Natural killer cell (primary cell): Measurements from ENCODE around the gene ASAP2. TPM values are rescaled to one million over a fixed set of nuclear protein-coding genes. Genes with fewer than 3 reads are reported as not detected.

Experiments
- ATAC-seq, 3 donors: fragments of 150-1000 bp in 2 of 3; fragments of 200-7000 bp in 1 of 3; cut with Tn5 transposase; 1 replicate in 1 of 3; 2 replicates in 2 of 3; pipeline ENCODE4 v1.10.0; 2021; ENCODE audit warnings: mild to moderate bottlenecking in 2 of 3, moderate library complexity in 2 of 3
- DNase-seq, 2 donors: peaks; one replicate each; pipeline versions ENCODE4 v3.0.0 to v3.0.0-alpha.2; 2013 to 2021; ENCODE audit warnings: mixed read lengths in 1 of 2
- H3K27ac ChIP-seq: one replicate; pipeline ENCODE4 v1.5.1; 2013; ENCODE audit warnings: mild to moderate bottlenecking, low read length
- H3K27me3 ChIP-seq: one replicate; pipeline ENCODE4 v1.6.1; 2013; ENCODE audit warnings: low read length; ENCODE audit not compliant: control insufficient read depth, insufficient read depth
- H3K36me3 ChIP-seq: one replicate; pipeline ENCODE4 v1.6.1; 2013; ENCODE audit warnings: low read length; ENCODE audit not compliant: control insufficient read depth, insufficient read depth
- H3K4me1 ChIP-seq: one replicate; pipeline ENCODE4 v1.6.1; 2013; ENCODE audit warnings: low read length; ENCODE audit not compliant: control insufficient read depth, insufficient read depth
- H3K4me3 ChIP-seq: one replicate; pipeline ENCODE4 v1.5.1; 2013; ENCODE audit warnings: low read length
- H3K9me3 ChIP-seq: one replicate; pipeline ENCODE4 v1.6.1; 2013; ENCODE audit warnings: low read length; ENCODE audit not compliant: control insufficient read depth, insufficient read depth
- H3K27ac Mint-ChIP-seq, 2 donors: one replicate each; pipeline ENCODE4 v1.8.0; 2022; ENCODE audit warnings: mild to moderate bottlenecking in 2 of 2, mixed read lengths in 2 of 2, moderate library complexity in 1 of 2
- H3K27me3 Mint-ChIP-seq, 2 donors: one replicate each; pipeline ENCODE4 v1.8.0; 2022; ENCODE audit warnings: low read depth in 2 of 2, mixed read lengths in 2 of 2
- H3K36me3 Mint-ChIP-seq: one replicate; pipeline ENCODE4 v1.8.0; 2022; ENCODE audit warnings: mixed read lengths
- H3K4me1 Mint-ChIP-seq, 2 donors: one replicate each; pipeline ENCODE4 v1.8.0; 2022; ENCODE audit warnings: mixed read lengths in 2 of 2
- H3K4me3 Mint-ChIP-seq: one replicate; pipeline ENCODE4 v1.8.0; 2022; ENCODE audit warnings: mild to moderate bottlenecking, moderate library complexity, mixed read lengths
- H3K9me3 Mint-ChIP-seq, 2 donors: one replicate each; pipeline ENCODE4 v1.8.0; 2022; ENCODE audit warnings: mixed read lengths in 2 of 2
- CTCF ChIP-seq: fragments of 200-600 bp; IDR thresholded peaks from one replicate; pipeline ENCODE4 v1.8.0; 2022; ENCODE audit warnings: antibody characterized with exemption
- WGBS: methylation state at CpG from one replicate; pipeline ENCODE4 v1.1.7; 2013; ENCODE audit warnings: missing lambda C conversion rate; ENCODE audit not compliant: insufficient coverage; 5-methylcytosine and 5-hydroxymethylcytosine counted together
- intact Hi-C: fragments of 100-400 bp; cut with micrococcal nuclease; formaldehyde crosslinking; loops from one replicate; pipeline ENCODE4 v1.14.2; 2022
- total RNA-seq, 4 donors: library from RNA; stranded (reverse); fragments of 120-200 nt in 1 of 4; gene quantifications; one replicate each; pipeline versions ENCODE4 v1.2.3 to v1.2.4, GENCODE V29; 2013 to 2022

Gene ASAP2
- total RNA-seq, 3 donors from 2014 or later (not counting 1 experiment from before 2014, with no cell fraction given): 0.20 to 1.8 (median 0.60) TPM

- H3K4me1 ChIP-seq: peaks cover 12% of the 10 kb centered on the region
- no peaks in the 10 kb centered on the region for H3K9me3 Mint-ChIP-seq
- no peak for DNase-seq
- TF ChIP-seq CTCF: no peak
- no peak for ATAC-seq
- H3K4me1 Mint-ChIP-seq: peaks cover 0 to 4% of the 10 kb centered on the region in 2 donors
- intact Hi-C loops: no loop called here
- H3K36me3 ChIP-seq: no peaks in the 10 kb centered on the region
- 100% methylated on average over 1 of the region's 3 CpGs for WGBS
- no peak overlapping the region for H3K27ac Mint-ChIP-seq
- peak overlapping the region; percentile 62 for H3K4me3 Mint-ChIP-seq
- H3K9me3 ChIP-seq: no peaks in the 10 kb centered on the region
- H3K27ac ChIP-seq: no peak overlapping the region
- no peaks in the 10 kb centered on the region for H3K36me3 Mint-ChIP-seq
- H3K27me3 ChIP-seq: peaks cover 19% of the 10 kb centered on the region
- H3K27me3 Mint-ChIP-seq: peaks cover 31 to 43% of the 10 kb centered on the region in 2 donors
- H3K4me3 ChIP-seq: no peak overlapping the region
These were observed 1.7 kb upstream of the ASAP2 start for GRCh38 chr2:9204939-9205338.

- no peaks in the 10 kb centered on the region for H3K9me3 ChIP-seq
- intact Hi-C loops: no loop called here
- WGBS: 37% methylated on average over 6 of the region's 6 CpGs
These were observed 1.1 kb upstream of the ASAP2 start for GRCh38 chr2:9205486-9205885.

GRCh38 chr2:9206991-9207640 lies 504 bp downstream of the ASAP2 start:
- peaks cover 30 to 35% of the 10 kb centered on the region in 2 donors for H3K27me3 Mint-ChIP-seq
- no peak overlapping the region for H3K27ac ChIP-seq
- WGBS: 1% methylated on average over 84 of the region's 84 CpGs
- no peaks in the 10 kb centered on the region for H3K36me3 Mint-ChIP-seq
- no peak overlapping the region for H3K4me3 ChIP-seq
- H3K4me1 Mint-ChIP-seq: peaks cover 0 to 4% of the 10 kb centered on the region in 2 donors
- H3K36me3 ChIP-seq: no peaks in the 10 kb centered on the region
- peaks cover 21% of the 10 kb centered on the region for H3K27me3 ChIP-seq
- no peak for TF ChIP-seq CTCF
- no peak for DNase-seq
- intact Hi-C loops: no loop called here
- peak in 1 of 3 donors; percentile 23 for ATAC-seq
- peak overlapping the region; percentile 37 for H3K4me3 Mint-ChIP-seq
- H3K9me3 ChIP-seq: no peaks in the 10 kb centered on the region
- no peaks in the 10 kb centered on the region for H3K9me3 Mint-ChIP-seq
- H3K27ac Mint-ChIP-seq: no peak overlapping the region
- H3K4me1 ChIP-seq: peaks cover 12% of the 10 kb centered on the region

More at GRCh38 chr2:9205486-9205885, 1.1 kb upstream of the ASAP2 start:
- Mint-ChIP-seq H3K27me3 (peaks cover 31 to 43% of the 10 kb centered on the region in 2 donors), H3K4me3 (peak overlapping the region; percentile 63), H3K36me3 (no peaks in the 10 kb centered on the region), H3K9me3 (no peaks in the 10 kb centered on the region), H3K4me1 (peaks cover 0 to 4% of the 10 kb centered on the region in 2 donors), H3K27ac (no peak overlapping the region)
- peaks cover 21% of the 10 kb centered on the region for H3K27me3 ChIP-seq
- H3K36me3 ChIP-seq: no peaks in the 10 kb centered on the region
- no peak overlapping the region for H3K27ac ChIP-seq
- TF ChIP-seq CTCF: no peak
- peaks cover 12% of the 10 kb centered on the region for H3K4me1 ChIP-seq
- DNase-seq (no peak), ATAC-seq (no peak)
- no peak overlapping the region for H3K4me3 ChIP-seq
